GM18498 (cell line): ENCODE results near the gene FAM174C.

Source experiments
- ATAC-seq: cut with Tn5 transposase; IDR thresholded peaks from one replicate; pipeline ENCODE4 v1.9.1; 2021; ENCODE audit warnings: mild to moderate bottlenecking, moderate library complexity; ENCODE audit not compliant: unreplicated experiment

Gene FAM174C

DNA sequence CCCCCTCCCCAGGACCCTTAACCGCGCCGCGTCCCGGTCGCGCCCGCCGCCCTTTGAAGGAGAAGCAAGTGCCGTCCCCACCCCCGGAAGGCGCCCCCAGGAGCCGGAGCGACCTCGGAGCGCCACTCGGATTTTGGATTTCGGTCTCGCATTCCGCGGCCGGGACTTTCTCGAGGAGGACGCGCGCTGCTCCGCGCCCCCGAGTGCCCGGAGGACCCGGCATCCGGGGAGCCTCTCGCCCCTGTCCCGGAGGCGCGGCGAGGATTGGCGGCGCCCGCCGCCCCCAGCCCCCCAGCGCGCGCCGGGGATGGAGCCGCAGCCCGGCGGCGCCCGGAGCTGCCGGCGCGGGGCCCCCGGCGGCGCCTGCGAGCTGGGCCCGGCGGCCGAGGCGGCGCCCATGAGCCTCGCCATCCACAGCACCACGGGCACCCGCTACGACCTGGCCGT, 25.3 kb upstream of the FAM174C start:
- ATAC-seq = peak; percentile 0

DNA sequence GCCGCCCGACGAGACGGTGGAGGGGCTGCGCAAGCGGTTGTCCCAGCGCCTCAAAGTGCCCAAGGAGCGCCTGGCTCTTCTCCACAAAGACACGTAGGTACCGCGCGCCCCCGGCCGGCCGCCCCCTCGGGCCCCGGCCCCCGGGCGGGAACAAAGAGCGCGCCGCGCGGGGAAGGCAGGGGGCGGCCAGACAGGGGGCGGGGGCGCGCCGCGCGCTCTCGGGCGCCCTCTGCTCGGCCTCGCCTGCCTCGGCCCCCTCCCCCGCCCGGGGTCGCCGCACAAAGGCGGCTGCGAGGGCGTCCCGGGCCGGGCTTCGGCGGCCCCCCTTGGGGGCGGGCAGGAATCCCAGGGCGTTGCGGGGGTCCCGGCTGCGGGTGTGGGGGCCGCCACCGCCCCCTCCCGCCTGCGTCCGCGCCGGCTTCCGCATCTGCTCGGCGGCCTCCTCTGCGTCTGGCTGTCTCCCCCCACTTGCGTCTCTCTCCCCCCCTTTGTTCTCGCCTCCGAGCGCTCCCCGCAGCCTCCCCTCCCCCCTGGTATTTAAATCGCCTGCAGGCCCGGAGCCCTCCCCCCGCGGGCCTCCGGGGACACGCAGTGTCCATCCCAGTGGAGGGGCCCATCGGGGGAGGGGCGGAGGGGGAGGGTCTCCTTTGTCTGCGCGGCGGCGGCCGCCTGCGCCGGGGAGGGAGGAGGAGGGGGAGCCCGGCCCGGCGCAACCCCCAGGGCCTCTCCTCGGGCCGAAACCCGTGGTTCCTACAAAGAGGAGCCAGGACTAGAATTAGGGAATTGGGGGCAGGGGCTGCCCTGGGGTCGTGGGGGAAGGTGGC, 24.7 kb upstream of the FAM174C start:
- no peak for ATAC-seq

DNA sequence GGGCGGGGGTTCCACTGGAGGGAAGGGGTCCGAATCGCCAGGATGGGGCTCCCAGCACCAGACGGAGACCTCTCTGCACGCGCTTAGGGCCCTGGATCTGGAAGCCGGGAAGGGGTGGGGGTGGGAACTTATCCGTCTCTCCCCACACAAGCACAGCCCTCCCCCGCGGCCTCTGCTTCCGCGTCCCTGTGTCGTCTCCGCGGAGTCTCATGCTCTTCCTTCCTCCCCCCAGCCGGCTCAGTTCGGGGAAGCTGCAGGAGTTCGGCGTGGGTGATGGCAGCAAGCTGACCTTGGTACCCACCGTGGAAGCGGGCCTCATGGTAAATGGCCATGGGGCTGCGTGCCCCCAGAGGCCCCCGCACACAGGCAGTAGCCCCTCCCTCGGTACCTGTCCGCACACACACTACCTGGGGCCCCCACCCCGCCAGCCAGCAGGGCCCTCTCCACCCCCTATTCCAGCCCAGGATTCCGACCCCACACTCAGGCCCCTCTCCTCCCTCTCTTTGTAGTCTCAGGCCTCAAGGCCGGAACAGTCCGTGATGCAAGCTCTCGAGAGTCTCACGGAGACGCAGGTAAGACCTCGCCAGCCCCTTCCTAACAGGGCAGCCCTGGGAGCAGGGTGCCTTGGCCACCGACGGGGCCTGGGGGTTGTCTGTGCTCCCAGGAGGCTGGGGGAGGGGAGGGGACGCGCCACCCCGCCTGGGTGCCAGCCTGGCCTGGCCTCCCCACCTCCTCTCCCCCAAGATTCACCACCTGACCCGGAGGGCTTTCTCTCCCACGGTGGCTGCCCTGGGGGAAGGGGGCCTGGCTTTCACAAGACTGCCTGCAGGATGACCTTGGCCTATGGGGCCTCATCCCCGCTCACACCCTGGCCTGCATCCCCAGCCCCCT, 23.8 kb upstream of the FAM174C start:
- no peak for ATAC-seq

DNA sequence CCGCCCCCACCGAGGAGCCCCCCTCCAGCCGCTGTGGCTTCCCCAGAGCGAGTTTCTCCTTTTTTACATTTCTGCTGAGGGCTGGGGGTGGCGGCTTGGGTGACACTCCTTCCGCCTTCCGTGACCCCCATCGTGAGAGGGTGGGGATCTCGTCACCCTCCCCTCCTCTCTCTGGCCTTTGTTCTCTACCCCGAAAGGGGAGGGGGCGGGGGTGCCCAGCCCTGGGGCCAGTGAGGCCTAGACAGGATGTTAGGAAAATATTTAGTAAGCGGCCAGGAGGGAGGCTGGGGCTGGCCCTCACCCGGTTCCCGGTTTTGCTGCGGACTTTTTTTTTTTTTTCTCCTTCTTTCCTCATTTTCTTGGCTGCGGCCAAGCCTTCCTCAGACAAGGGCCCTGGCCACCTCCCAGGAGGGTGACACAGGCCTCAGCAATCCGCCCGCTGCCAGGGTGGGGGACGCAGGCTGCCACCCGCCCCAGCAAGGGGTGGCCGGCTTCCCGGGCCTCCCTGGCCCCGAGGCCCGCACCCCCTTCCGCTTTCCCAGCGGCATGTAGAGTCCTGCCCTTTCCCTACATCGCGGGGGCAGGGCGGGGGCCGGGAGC, 23.0 kb upstream of the FAM174C start:
- ATAC-seq = no peak

DNA sequence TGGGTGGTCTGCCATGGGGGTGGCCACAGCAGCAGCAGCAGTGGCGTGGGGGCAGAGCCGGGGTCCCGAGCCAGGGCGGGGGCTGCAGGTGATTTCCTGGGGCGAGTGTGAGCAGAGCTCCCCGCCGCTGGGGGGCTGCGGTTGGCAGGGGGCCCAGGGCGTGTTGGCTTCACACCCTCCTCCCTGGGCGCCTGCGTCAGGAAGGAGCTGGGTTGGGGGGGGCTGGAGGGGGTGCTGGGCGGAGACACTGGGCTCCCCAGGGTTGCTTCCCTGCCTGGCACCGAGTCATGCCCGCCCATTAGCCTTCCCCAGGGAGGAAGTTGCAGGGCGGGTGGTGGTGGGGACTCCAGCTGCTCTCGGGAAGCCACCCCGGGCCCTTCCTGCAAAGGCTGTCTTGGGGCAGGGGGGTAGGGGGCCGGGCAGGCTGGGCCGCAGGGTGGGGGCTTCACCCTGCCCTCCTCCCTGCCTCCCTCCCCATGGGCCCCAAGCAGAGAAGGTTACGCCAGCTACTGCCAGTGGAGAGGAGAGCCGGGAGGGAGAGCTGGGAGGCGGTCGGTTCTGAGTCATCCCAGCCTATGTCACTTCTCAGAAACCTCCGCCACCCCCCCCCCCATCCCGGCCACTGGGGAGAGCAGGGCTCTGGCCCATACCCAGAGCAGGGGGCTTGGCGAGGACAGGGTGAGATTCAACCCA, 22.4 kb upstream of the FAM174C start:
- ATAC-seq = no peak

DNA sequence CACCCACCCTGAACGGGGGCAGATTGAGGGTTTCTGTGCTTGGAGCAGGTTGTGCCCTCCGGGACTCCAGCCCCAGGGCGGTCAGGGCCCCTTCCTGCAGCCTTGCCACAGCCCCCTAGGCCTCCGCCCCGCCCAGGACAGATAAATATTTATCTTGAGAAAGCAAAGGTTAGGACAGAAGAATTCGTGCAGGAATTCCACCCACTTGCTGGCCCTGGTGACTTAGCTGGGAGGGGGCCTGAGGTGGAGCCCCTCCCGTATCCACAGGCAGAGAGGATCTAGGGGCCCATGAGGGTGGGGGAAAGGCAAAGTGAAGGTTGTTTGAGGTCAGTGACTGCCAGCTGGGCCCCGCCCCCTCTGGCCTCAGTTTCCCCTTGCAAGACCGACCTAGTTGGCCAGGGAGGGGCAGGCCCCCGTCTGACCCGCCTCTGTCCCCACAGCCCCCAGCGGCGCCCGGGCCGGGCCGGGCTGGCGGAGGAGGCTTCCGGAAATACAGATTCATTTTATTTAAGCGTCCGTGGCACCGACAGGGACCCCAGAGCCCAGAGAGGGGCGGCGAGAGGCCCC, 21.7 kb upstream of the FAM174C start:
- no peak for ATAC-seq

DNA sequence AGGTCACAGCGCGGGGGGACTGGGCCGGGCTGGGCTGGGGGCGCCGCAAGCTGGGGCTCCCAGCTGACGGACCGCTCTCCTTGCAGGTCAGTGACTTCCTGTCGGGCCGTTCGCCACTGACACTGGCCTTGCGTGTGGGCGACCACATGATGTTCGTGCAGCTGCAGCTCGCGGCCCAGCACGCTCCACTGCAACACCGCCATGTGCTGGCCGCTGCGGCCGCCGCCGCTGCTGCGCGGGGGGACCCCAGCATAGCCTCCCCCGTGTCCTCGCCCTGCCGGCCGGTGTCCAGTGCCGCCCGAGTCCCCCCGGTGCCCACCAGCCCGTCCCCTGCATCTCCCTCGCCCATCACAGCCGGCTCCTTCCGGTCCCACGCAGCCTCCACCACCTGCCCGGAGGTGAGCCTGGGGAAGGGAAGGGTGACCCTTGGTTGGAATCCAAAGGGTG, 21.2 kb upstream of the FAM174C start:
- ATAC-seq = no peak

DNA sequence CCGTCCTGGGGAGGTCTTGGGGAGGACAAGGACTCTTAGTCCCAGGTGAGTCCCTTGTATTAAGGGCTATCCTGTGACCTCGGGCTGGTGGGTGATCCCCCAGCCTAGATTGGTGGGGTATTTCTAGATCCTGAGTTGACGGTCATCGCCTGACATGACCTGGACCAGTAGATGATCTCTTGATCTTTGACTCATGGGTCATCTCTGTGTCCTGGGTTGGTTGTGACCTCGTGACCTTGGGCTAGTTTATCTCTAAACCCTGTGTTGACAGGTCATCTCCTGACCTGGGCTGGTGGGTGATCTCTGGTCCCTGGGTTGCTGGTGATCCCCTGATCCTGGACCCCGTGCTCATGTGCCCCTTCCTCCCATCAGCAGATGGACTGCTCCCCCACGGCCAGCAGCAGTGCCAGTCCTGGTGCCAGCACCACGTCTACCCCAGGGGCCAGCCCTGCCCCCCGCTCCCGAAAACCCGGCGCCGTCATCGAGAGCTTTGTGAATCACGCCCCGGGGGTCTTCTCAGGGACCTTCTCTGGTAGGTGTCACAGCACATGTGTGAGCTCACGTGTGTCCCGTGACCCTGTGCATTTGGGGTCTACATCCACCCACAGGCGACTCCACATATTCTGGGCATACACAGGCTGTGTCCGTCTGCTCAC, 20.7 kb upstream of the FAM174C start:
- no peak for ATAC-seq

DNA sequence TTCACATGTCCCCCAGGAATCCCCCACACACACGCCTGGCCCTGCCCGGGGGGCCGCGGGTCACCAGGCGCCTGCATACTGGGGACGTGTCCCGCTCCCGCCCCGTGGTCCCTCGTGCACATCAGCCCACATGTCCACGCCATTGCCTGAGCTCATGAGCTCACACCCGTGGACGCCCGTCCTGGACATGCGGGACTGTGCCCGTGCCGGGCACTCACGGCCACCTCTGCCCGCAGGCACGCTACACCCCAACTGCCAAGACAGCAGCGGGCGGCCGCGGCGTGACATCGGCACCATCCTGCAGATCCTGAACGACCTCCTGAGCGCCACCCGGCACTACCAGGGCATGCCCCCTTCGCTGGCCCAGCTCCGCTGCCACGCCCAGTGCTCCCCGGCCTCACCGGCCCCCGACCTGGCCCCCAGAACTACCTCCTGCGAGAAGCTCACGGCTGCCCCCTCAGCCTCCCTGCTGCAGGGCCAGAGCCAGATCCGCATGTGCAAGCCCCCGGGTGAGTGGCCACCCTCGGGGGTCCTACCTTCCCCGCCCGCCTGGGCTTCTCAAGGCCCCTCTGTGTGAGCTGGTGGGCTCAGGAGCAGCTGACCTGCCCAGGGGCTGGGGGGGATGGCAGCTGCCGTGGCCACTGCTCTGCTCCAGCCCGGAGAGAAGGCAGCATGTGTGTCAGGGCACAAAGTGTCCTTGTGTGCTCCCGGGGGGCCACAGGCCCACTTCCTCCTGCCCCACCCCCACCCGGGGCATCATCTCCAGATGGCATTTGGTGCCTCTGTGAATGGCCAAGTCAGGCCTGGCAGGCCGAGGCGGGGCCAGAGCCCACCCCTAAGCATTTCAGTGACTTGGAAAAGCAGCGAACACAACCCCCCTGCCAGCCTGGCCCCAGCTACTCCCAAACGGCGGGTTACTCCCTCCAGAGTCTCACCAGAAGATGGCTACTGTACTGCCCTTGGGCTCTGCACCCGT, 19.9 kb upstream of the FAM174C start:
- no peak for ATAC-seq

DNA sequence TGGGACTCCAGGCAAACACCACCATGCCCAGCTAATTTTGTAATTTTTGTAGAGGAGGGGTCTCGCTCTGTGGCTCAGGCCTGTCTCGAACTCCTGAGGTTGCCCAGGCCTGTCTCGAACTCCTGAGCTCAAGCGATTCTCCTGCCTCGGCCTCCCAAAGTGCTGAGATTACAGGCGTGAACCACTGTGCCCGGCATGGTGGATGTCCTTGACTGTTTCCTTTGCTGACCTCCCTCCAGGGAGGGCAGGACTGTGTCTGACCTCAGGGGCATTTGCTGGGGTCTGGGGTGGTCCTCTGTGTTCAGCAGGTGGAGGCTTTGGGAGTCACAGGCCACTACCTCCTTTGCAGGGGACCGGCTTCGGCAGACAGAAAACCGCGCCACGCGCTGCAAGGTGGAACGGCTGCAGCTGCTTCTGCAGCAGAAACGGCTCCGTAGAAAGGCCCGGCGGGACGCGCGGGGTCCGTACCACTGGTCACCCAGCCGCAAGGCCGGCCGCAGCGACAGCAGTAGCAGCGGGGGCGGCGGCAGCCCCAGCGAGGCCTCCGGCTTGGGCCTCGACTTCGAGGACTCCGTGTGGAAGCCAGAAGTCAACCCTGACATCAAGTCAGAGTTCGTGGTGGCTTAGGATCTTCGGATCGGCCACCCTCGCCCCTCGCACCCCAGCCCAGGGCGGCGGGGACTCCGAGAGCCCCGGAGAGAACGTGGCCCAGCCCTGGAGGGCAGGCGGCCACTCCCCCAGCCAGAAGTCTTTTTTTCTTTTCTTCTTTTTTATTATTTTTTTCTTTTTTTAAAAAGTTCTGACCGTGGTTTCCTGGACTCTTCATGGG, 18.5 kb upstream of the FAM174C start:
- ATAC-seq = no peak

DNA sequence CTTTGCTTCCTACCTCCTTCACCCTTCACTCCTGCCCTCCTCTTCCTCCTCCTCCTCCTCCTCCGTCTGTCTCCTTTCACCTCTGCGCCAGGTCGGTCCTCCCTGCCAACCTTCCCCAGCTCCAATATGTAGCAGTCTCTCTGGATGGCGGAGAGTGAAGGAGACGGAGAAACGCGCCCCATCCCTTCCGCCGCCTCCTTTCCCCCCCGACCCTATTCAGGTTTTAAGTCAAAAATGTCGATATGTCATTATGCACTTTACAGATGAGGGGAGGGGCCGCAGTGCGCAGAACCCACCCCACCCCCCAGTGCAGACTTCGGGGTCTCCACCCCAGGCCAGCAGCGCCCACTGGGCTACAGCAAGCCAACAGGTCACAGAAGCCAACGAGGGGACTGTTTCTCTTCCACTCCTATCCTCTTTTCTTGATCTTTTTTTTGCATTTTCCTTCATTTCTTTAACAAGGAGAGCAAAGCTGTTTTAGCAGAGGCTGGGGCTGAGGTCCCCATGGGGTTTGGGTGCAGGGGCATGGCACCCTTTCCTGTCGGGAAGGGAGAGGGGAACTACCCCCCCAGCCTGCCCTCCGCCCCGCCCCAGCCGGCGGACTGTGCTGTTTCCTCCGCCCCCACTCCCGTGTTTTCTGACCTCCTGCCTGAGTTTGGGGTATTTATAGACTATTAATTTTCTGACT, 17.7 kb upstream of the FAM174C start:
- ATAC-seq = no peak

DNA sequence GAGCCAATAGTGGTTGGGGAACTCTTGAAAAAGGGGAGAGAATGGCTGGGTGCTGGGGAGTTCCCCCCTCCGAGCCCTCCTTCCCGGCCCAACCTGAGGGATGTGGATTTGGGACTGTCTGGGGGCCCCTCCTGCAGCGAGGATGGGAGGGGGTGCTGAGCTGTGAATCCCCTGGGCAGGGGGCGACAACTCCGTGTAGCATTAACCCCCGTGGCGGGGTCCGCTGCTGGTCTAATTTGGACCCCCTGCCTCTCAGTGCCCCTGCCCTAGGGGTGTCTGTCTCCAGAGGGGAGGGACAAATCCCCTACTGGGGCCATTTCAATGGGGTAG, 17.2 kb upstream of the FAM174C start:
- ATAC-seq = no peak

DNA sequence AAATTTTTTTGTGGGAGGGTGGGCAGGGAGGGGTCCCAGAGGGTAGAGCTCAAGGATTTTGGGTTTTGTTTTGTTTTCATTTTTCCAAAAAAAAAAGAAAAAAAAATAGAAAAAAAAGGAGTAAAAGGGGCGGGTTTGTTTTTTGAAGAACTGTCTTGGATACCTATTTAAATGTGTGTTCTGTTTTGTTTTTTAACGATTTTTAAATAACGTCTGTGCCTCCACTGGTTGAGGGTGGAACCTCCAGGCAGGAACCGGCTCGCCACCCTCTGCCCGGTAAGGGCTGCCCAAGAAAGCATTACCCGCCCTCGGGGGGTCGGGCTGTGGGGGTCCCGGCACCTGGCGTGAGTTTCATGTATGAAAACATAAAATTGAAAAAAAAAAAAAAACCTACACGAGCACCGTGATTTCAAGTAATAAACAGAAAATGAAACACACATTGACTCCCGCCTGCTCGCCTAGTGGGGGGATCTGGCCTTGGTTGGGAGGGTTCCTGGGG, 16.6 kb upstream of the FAM174C start:
- ATAC-seq = no peak

DNA sequence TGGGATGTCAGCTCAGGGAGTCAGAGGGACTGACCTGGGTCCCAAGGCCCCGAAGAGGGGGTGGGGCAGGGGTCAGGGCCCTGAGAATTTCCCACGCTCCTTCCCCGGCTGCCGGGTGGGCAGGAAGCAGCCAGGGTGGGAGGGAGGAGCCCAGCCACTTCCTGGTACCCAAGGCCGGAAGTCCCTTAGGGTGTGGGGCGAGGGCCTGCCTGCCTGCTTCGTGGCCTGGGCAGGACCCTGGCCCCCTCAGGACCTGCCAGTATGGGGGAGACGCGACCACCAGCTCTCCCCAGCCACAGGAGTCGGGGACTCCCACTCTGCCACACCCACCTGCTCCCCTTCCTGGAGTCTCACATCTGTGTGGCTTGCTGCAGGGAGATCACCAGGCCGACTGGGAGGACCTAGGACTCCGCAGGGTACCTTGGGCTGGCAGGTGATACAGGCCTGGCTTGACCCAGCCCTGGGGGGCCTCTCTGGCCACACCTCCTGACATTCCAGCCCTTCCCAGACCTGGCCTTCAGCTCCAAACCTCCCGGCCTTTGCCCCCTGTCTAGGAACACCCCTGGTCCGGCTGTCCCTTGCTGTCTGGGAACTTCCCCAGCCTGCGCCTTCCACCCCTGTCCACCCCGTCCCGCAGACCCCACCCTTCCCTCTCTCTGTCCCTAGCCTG, 16.0 kb upstream of the FAM174C start:
- peak; percentile 40 for ATAC-seq

DNA sequence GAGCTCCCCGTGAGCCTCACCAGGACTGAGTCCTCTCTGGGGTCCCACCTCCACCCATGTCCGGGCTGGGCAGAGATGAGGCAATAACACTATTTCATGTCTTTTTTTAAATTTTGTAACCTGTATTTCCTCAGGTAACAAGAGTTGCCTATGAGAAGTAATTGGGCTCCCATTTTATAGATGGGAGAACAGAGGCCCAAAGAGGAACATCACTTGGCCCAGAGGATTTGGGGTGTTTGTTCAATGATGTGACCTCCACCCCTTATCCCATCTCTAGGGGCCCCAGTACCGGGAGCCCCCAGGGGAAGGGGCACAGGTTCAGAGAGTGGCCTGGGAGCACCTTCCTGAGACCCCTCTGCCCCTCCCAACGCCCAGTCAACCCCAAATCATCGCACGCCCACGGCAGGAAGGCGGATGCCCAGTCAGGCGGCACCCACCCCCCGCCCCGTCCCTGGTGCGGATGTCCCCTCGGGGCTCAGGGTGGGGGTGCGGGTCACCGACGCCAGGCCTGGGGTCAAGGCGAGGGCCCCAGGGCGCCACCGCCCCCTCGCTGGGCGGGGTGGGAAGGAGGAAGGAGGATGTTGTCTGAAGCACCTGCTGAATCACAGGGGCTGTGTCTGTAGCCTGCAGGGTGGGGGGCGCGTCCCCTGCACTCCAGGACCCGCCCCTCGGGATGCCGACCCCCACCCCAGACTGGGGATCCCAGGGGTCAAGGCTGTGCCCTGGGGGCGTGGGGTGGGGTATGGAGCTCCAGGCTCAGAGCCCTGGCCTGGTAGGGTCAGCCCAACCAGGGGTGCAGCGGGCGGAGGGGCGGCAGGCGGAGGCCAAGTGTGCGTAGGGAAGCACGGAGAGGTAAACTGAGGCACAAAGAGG, 15.2 kb upstream of the FAM174C start:
- ATAC-seq = peak; percentile 13
